ENCODE results near the gene IRGM. TPM values are rescaled to one million over a fixed set of nuclear protein-coding genes. Genes with fewer than 3 reads are reported as not detected.
A peak's percentile ranks its signal among the peaks of the same experiment; 100 is the strongest.
"Not testable (repeated sequence)": the region's sequence is repeated elsewhere in the genome, so short reads cannot be mapped to it uniquely, and the experiment has no call there.

The IRGM gene, protein sequence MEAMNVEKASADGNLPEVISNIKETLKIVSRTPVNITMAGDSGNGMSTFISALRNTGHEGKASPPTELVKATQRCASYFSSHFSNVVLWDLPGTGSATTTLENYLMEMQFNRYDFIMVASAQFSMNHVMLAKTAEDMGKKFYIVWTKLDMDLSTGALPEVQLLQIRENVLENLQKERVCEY
- total RNA-seq: not detected

DNA sequence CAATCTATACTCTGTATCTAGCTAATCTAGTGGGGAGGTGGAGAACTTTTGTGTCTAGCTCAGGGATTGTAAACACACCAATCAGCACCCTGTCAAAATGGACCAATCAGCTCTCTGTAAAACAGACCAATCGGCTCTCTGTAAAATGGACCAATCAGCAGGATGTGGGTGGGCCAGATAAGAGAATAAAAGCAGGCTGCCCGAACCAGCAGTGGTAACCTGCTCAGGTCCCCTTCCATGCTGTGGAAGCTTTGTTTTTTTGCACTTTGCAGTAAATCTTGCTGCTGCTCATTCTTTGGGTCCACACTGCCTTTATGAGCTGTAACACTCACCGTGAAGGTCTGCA, at the start of gene IRGM:
Gene IRGM (plus strand): TSS at position 214 of the 346 bp plus-strand sequence. CDS start 1,603 bp downstream, outside the sequence.
- ATAC-seq; DNase-seq (ENCODE audit: low spot score); intact Hi-C loops (cut with DNase I): not testable (repeated sequence)

DNA sequence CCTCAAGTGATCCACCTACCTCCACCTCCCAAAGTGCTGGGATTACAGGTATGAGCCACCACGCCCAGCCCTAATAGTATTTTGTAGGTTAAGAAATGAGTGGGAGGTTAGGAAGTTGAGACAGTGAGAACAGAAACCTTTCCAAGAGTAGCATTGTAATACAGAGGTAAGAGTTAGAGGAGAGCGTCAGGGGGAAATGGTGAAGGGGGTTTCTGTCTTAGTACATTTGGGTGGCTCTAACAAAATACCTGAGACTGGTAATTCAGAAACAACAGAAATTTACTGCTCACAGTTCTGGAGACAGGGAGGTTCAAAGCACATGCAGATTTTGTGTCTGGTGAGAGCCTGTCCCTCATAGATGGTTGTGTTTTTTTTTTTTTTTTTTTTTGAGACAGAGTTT, 48.9 kb upstream of the IRGM start:
- no peak for DNase-seq (ENCODE audit: low spot score)
- ATAC-seq: no peak
- intact Hi-C loops (cut with DNase I): no loop called here

DNA sequence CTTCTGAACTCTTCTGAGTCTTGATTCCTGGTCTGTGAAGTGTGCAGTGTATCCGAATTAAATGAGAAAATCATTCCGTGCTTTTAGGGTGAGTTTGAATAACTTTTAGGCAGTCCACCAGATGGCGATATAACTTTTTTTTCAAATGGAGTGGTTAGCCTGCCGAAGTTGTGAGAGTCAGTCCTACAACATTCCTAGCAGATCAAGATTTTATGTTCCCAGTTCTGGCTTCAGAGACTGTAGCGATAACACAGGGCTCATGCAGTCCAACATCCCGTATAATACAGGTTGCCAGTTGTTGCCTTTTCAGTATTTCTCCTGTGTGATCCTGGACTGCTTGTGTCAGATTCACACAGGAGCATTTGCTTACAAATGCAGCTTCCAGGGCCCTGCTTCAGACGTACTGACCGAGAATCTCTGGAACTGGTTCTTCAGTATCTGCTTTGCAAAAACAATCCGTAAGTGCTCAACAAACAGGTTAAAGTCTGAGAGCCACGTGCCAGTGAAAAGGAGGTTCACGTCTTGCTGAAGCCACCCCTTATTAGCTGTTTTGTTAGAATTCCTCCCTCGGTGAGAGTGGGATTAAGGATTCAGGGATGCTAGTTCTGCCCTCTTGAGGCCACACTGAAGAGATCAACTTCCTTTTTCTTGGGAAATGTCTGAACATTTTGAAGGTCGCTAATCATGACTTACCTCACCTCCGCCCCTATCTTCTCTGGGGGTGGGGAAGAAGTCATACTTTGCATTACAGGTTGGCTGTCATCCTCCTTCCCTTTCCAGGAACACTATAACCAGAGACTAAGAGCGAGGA, 45.0 kb upstream of the IRGM start:
- ATAC-seq: peak; percentile 94
- no peak for DNase-seq (ENCODE audit: low spot score)
- intact Hi-C loops (cut with DNase I): no loop called here

DNA sequence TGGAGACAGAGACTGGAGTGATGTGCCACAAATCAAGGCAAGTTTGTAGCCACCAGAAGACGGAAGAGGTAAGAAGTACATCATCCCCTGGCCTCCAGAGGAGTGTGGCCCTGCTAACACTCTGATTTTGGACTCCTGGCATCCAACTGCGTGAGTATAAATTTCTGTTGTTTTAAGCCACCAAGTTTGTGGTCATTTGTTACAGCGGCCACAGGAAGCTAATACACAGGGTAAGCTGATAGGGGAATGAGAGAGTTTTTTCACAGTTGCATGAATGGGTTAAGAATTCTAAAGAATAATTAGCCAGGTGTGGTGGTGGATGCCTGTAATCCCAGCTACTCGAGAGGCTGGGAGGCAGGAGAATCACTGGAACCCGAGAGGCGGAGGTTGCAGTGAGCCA, 41.9 kb upstream of the IRGM start:
- DNase-seq (ENCODE audit: low spot score) (no peak), ATAC-seq (no peak)
- intact Hi-C loops (cut with DNase I): no loop called here

DNA sequence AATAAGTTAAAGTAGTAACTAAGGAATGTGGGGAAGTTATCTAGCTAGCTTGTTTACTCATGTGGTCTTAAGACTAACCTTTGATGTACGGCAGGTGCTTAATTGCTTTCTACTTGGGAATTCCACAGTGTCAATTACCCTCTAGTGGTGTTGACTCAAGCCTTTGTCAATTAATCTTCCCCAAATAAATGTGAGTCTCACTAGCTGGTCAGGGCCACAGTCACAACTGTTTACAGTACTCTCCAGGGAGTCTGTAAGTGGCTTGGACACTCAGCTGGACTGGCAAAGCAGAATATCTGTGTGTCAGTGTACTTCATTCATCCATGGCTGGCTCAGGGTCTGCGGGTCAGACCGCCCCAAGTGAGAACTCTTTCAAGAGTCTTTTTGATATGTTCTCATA, 37.0 kb upstream of the IRGM start:
- intact Hi-C loops (cut with DNase I): no loop called here
- no peak for ATAC-seq
- DNase-seq (ENCODE audit: low spot score): no peak

DNA sequence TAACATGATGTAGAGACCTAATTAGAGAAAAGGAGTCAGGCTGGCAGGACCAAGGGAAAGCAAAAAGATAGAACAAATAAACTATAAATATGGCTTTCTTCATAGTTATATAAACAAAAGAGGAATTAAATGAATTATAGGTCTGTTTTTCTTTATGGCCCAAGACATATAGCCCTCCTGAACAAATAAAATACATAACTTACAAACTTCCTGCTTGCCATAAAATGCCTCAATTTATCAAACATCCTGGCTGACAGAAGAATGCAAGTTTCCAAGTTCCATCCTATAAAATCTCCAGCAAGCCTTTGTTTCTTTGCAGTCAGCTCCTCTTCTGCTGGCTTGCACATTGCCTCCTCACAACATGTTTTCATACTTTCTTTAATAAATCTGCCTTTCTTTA, 31.3 kb upstream of the IRGM start:
- intact Hi-C loops (cut with DNase I): no loop called here
- no peak for DNase-seq (ENCODE audit: low spot score)
- ATAC-seq: no peak

DNA sequence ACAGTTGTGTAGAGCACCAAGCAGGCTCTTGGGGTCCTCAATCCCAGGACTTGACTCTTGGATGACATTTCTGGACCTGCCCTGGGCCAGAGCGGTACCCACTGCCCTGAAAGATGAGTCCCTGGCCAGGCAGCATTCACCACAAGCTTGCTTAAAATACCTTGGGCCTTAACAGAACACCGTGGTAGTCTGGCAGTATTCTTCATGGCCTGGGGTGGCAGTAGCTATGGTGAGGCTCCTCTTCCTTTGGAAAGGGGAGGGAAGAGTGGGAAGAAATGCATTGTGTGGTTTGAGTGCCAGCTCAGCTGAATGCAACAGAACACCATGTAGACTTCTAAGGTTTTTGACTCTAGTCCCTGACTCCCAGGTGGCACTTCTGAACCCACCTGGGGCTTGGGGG, 29.4 kb upstream of the IRGM start:
- intact Hi-C loops (cut with DNase I): no loop called here
- ATAC-seq: no peak
- no peak for DNase-seq (ENCODE audit: low spot score)

DNA sequence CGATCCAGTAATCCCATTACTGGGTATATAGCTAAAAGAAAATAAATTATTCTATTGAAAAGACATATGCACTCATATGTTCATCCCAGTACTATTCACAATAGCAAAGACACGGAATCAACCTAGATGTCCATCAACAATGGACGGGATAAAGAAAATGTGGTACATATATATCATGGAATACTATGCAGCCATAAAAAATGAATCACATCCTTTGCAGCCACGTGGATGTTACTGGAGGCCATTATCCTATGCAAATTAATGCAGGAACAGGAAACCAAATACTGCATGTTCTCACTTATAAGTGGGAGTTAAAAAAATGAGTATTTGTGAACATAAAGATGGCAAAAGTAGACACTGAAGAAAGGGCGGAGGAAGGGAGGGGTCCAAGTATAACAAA, 16.6 kb upstream of the IRGM start:
- intact Hi-C loops (cut with DNase I): no loop called here
- DNase-seq (ENCODE audit: low spot score) (no peak), ATAC-seq (no peak)

DNA sequence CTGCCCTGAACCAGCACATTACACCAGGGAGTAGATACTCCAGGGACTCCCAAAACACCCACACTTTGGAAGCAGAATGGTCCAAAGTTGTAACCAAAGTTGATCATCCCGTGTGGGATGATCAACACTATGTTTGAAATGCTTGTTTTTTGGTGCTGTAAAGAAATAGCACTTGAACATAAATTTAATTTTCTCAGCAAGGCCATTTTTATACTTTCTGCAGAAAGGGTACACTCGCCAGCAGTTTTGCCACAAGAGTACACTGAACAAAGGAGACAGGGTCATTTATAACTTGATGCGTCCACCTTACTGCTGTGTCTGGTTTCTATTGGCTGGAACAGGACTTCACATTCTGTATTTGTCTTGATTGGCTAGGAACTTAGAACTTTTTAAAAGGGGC, 14.5 kb upstream of the IRGM start:
- intact Hi-C loops (cut with DNase I); DNase-seq (ENCODE audit: low spot score); ATAC-seq: not testable (repeated sequence)

DNA sequence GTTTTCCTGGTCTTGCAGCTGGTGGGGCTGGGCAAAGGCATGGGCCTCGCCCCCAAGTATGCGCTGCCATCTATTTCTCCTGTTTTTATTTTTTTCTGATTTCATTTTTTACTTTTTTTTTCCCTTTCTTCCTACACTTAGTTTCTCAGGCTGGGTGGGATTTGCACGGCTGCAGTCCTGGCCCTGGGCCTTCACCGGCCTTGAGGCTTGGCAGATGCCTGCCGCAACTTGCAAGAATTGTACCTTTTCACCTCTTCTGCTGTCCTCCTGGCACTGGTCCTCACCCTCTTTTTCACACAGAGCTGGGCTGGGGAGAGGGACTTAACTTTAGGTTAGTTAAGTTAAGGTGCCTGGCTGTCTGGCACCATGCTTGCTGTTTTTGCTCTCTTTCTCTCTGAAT, 10.3 kb upstream of the IRGM start:
- no peak for ATAC-seq
- no peak for DNase-seq (ENCODE audit: low spot score)

DNA sequence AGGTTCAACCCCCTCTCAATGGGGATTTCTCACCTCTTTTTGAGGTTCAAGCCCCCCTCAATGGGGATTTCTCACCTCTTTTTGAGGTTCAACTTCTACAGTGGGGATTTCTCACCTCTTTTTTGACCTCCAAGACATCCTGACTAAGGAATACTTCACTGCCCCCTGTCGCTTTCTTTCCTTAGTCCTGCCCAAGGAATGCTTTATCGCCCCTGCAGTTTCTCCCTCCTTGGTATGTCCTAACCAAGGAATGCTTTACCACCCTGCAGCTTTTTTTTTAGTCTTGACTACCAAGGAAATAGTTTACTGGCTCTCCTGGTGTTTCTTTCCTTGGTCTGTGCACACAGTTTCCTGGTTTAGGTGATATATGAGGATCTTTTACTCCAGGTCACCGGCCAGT, 9.6 kb upstream of the IRGM start:
- ATAC-seq (no peak), DNase-seq (ENCODE audit: low spot score) (no peak)
- intact Hi-C loops (cut with DNase I): no loop called here

More for the DNA sequence above, 10.3 kb upstream of the IRGM start:
- intact Hi-C loops (cut with DNase I): no loop called here

DNA sequence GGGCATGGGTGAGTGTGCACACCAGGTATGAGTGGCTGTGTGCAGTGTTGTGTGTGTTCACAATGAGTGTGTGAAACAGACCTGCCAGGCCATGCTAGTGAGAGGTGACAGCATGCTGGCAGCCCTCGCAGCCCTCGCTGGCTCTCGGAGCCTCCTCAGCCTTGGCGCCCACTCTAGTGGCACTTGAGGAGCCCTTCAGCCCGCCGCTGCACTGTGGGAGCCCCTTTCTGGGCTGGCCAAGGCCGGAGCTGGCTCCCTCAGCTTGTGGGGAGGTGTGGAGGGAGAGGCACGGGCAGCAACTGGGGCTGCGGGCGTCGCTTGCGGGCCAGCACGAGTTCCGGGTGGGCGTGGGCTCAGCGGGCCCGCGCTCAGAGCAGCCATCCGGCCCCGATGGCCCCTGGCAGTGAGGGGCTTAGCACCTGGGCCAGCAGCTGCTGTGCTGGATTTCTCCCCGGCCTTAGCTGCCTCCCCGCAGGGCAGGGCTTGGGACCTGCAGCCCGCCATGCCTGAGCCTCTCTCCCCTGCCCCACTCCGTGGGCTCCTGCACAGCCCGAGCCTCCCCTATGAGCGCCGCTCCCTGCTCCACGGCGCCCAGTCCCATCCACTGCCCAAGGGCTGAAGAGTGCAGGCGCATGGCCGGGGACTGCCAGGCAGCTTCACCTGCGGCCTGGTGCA, 999 bp upstream of the IRGM start:
- ATAC-seq; intact Hi-C loops (cut with DNase I): not testable (repeated sequence)
- DNase-seq (ENCODE audit: low spot score): peak; percentile 45

DNA sequence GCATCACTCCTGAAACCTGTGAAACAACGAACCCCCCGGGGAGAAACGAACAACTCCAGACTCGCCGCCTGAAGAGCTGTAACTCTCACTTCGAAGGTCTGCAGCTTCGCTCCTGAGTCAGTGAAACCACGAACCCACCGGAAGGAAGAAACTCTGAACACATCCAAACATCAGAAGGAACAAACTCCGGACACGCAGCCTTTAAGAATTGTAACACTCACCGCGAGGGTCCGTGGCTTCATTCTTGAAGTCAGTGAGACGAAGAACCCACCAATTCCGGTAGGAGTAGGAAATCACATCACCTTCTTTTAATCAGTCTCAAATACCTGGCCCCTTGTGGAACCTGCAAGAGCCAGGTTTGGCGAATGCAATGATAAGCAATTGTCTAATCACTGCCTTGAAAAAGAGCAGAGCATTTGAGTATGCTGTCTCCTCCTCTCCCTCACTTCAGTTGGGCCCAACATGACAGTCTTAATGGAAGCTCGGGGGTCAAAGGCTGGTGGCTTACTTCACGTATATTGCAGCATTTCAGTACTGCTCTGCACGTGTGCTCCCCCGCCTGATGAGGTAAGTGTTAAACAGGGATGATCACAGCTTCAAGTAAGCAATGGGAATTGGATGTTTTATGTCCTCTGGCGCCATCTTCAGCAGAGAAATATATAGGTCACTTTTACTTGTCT, 473 bp downstream of the IRGM start:
- ATAC-seq (peak; percentile 88), DNase-seq (ENCODE audit: low spot score) (peak; percentile 52)
- intact Hi-C loops (cut with DNase I): no loop called here

DNA sequence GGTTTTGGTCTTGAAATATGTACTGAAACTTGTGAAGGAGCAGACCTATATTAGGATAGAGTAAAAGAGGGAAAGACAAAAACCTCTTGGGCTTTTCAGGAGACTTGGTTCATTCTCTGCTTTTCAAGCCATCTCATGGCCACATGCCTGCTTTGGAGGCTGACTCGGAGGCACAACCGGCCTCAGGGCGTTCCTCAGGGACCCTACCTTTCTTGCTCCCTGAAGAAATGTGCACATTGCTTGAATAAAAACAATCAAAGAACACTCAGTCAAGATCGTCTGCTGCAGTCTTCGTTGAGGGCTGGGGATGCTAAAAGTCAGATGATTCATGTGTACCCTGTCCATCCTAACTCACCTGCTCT, 994 bp downstream of the IRGM start:
- intact Hi-C loops (cut with DNase I): no loop called here
- ATAC-seq (no peak), DNase-seq (ENCODE audit: low spot score) (no peak)

DNA sequence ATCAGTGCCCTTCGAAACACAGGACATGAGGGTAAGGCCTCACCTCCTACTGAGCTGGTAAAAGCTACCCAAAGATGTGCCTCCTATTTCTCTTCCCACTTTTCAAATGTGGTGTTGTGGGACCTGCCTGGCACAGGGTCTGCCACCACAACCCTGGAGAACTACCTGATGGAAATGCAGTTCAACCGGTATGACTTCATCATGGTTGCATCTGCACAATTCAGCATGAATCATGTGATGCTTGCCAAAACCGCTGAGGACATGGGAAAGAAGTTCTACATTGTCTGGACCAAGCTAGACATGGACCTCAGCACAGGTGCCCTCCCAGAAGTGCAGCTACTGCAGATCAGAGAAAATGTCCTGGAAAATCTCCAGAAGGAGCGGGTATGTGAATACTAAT, 1.9 kb downstream of the IRGM start:
- intact Hi-C loops (cut with DNase I): no loop called here
- DNase-seq (ENCODE audit: low spot score) (no peak), ATAC-seq (no peak)

DNA sequence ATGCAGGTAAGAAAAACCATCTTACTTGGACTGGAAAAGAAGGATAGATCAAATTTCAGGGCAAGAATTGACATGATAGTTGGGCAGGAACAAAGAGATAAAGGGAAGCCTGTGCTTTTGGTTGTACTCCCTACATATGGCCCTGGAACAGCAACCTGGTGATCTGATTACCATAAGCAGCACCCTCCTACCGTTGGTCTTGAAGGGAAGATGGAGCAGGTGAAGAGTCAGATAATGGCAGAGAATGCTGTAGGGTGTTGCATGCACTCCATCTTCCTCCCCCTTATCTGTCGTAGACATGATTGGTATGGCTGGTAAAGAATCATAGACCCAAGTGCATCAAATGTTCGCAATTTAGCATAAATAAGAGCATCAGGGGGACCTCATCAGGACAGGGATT, 4.7 kb downstream of the IRGM start:
- intact Hi-C loops (cut with DNase I): no loop called here
- no peak for ATAC-seq
- no peak for DNase-seq (ENCODE audit: low spot score)

DNA sequence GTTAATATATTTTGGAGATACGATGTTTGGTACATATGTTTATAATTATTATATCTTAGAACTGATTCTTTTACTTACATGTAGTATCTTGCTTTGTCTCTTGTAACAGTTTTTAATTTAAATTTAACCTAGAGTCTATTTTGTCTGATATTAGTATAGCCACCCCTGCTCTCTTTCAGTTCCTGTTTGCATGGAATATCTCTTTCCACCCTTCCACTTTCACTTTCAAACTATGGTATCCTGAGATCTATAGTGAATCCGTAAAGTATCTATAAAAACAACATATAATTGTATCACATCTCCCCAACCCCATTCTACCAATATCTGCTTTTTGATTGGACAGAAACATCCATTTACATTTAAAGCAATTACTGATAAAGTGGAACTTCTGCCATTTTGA, 7.2 kb downstream of the IRGM start:
- intact Hi-C loops (cut with DNase I): no loop called here

DNA sequence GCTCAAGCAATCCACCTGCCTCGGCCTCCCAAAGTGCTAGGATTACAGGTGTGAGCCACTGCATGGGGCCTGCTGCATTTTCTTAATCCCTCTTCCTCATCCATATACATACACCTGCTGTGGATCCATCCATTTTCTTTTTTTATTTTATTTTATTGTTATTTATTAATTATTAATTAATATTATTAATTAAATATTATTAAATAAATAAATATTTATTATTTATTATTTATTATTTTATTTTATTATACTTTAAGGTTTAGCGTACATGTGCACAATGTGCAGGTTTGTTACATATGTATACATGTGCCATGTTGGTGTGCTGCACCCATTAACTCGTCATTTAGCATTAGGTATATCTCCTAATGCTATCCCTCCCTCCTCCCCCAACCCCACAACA, 10.4 kb downstream of the IRGM start:
- ATAC-seq; intact Hi-C loops (cut with DNase I): not testable (repeated sequence)

More for the DNA sequence above, 7.2 kb downstream of the IRGM start:
- no peak for ATAC-seq
- DNase-seq (ENCODE audit: low spot score): no peak

DNA sequence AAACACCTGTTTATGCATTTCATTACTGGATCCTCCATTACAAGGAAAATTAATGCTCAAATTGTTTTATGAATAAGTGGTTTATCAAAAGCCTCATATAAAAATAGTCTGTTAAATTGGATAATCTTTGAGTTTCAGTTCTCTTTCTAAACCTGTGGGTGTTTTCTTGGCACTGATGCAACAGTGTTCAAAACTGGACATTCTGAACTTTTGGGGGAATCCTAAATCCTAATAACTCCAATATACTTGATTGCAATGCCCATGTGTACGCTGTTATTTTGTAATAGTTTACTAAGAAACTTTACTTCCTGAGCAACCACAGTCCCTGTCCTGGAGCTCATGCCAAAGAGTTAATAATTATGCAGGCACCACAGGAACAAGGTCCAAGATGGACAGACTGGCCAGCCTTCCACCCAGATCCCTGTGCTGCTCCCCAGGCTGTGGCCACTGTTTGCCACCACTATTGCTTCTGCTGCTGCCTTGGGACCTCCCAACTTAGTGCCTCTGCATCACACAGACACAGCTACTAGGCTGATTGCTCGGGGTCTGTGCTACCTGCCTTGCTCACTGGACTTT, 14.0 kb downstream of the IRGM start:
- no peak for DNase-seq (ENCODE audit: low spot score)
- intact Hi-C loops (cut with DNase I): no loop called here
- ATAC-seq: no peak

More for the DNA sequence above, 10.4 kb downstream of the IRGM start:
- not testable (repeated sequence) for DNase-seq (ENCODE audit: low spot score)

All from sciatic nerve (tissue), 2 donors.